Left lung (tissue), 10 donors: Measurements from ENCODE around the gene JARID2. TPM values are rescaled to one million over a fixed set of nuclear protein-coding genes. Genes with fewer than 3 reads are reported as not detected.

Experiments used
- ATAC-seq: fragments of 200-7000 bp; cut with Tn5 transposase; one replicate; pipeline ENCODE4 v1.9.1; 2020; ENCODE audit warnings: moderate library complexity
- DNase-seq, 4 donors: peaks; one replicate each; pipeline ENCODE4 v3.0.0-alpha.2; 2013 to 2020
- H3K27ac ChIP-seq, 2 donors: fragments of 200-600 bp; sonication (generic) in 1 of 2; one replicate each; pipeline versions ENCODE4 v1.5.0 to v1.8.0; 2020 to 2021
- H3K27me3 ChIP-seq, 2 donors: fragments of 200-600 bp; sonication (generic) in 1 of 2; one replicate each; pipeline versions ENCODE4 v1.5.0 to v1.8.0; 2020 to 2021
- H3K36me3 ChIP-seq, 2 donors: fragments of 200-600 bp; sonication (generic) in 1 of 2; one replicate each; pipeline versions ENCODE4 v1.5.0 to v1.8.0; 2020 to 2021
- H3K4me1 ChIP-seq, 2 donors: fragments of 200-600 bp; one replicate each; pipeline ENCODE4 v1.8.0; 2021
- H3K4me3 ChIP-seq, 2 donors: fragments of 200-600 bp; sonication (generic) in 1 of 2; one replicate each; pipeline versions ENCODE4 v1.5.0 to v1.8.0; 2020 to 2021; ENCODE audit warnings: mild to moderate bottlenecking in 1 of 2
- H3K9me3 ChIP-seq, 2 donors: fragments of 200-600 bp; sonication (generic) in 1 of 2; one replicate each; pipeline versions ENCODE4 v1.5.0 to v1.8.0; 2020 to 2021
- intact Hi-C, 2 donors: fragments of 100-400 bp; cut with DNase I; formaldehyde crosslinking; loops; one replicate each; pipeline versions ENCODE4 v1.11.2 to v1.14.2; 2022
- polyA plus RNA-seq, 6 donors: library from polyadenylated mRNA; unstranded; fragments of 120-200 nt; gene quantifications; one replicate each; pipeline ENCODE4 v1.2.1, GENCODE V29; 2013; ENCODE audit not compliant: insufficient read length in 6 of 6
- total RNA-seq, 2 donors: library from RNA; stranded (reverse); fragmentation: NEBNext Ultra II Directional; extraction: Animal tissue kit (Norgen Biotek cat#: 25700); gene quantifications; one replicate each; pipeline ENCODE4 v1.2.1, GENCODE V29; 2021
- TF ChIP-seq, protein P1 (sequence below), 2 donors: fragments of 200-600 bp; sonication (generic) in 1 of 2; IDR thresholded peaks; one replicate each; pipeline versions ENCODE4 v1.5.0 to v1.8.0; 2021; ENCODE audit warnings: antibody characterized with exemption in 2 of 2
- donor health status: DM: no; HTN: yes; CAD: no.
- donor health status: DM: no; HTN: no; CAD: no.

The JARID2 gene
- total and polyA plus RNA-seq, 8 donors, result 10.2 to 19.4 (median 17.8) TPM

DNA sequence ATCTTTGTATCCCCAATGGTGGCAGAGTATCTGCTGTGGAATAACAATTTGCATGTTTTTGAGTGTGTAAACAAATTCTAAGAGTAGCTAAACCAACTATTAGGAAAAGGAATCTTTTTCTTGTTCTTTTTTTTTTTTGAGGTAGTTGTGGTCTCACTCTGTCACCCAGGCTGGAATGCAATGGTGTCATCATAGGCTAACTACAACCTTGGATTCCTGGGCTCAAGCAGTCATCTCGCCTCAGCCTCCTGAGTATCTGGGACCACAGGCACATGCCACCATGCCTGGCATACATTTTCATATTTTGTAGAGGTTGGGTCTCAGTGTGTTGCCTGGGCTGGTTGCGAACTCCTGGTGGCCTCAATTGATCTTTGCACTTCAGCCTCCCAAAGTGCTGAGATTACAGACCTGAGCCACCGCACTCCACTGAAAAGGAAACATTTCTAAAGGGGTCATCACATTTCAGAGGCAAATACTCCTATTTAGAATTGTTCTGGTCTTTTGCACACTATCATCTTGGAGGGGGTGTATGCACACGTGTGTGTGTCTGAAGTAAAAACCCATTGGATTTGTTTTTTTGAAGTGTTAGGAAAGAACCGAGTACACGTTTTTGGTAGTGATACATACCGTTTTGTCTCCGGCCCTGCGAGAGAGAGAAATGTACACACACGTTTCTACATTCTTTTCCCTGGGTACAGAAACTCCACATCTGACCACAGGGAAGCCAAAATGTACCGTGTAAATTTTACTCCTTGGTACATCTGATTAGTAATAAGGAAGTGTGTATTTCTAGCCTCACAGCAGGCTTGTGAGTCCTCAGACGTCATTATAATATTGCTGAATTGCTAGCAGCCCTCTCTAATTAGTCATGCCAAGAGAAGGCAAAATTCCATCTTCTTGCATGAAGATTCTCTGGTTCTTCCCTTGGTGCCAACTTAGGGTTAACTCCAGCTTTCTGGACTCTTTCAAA lies 183.6 kb downstream of the JARID2 start:
- ATAC-seq (no peak), DNase-seq (no peak)
- TF ChIP-seq, protein P1, sequence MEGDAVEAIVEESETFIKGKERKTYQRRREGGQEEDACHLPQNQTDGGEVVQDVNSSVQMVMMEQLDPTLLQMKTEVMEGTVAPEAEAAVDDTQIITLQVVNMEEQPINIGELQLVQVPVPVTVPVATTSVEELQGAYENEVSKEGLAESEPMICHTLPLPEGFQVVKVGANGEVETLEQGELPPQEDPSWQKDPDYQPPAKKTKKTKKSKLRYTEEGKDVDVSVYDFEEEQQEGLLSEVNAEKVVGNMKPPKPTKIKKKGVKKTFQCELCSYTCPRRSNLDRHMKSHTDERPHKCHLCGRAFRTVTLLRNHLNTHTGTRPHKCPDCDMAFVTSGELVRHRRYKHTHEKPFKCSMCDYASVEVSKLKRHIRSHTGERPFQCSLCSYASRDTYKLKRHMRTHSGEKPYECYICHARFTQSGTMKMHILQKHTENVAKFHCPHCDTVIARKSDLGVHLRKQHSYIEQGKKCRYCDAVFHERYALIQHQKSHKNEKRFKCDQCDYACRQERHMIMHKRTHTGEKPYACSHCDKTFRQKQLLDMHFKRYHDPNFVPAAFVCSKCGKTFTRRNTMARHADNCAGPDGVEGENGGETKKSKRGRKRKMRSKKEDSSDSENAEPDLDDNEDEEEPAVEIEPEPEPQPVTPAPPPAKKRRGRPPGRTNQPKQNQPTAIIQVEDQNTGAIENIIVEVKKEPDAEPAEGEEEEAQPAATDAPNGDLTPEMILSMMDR (IDR thresholded peaks at IDR 0.05), result no peak
- Histone ChIP-seq H3K27me3 (no peaks in the 10 kb centered on the region), H3K4me3 (no peak overlapping the region), H3K27ac (peak overlapping the region in 1 of 2 donors; percentile 34), H3K4me1 (peaks cover 37 to 84% of the 10 kb centered on the region in 2 donors), H3K36me3 (no peaks in the 10 kb centered on the region), H3K9me3 (no peaks in the 10 kb centered on the region)
- intact Hi-C loops, result loop anchor here in 1 of 2 donors (5.0 kb wide), 1 partner anchor 437 kb away; no protein-coding TSS in a partner anchor

GRCh38 chr6:15430186-15430585 lies 184.3 kb downstream of the JARID2 start:
- intact Hi-C loops, result no loop called here
- Histone ChIP-seq H3K27ac (no peak overlapping the region), H3K27me3 (no peaks in the 10 kb centered on the region), H3K4me1 (peaks cover 37 to 86% of the 10 kb centered on the region in 2 donors), H3K4me3 (no peak overlapping the region), H3K36me3 (no peaks in the 10 kb centered on the region), H3K9me3 (peaks cover 0 to 5% of the 10 kb centered on the region in 2 donors)
- peak in 1 of 4 donors; percentile 55 for DNase-seq
- TF ChIP-seq, protein P1 (IDR thresholded peaks at IDR 0.05), result no peak
- no peak for ATAC-seq

DNA sequence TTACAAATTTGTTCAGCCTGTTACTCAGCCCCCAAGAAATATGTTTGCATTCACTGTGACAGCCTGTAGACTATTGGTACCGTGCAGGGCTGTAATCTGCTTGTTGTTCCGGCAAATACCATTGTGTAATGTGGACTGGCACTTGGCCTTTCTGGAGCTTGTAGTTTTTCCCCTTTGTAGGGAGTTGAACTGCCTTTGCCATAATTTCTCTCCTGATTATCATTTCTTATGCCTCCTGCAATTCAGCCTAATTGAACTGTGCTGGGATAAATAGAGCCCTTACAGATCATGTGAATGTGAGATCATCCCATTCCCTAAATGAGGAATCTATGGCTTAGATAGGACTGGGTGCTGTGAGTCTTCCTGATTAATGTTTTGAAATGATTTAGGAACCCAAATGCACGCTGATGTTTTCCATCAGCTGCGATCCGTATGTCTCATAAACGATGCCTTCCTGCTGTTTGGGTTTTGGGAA lies 185.1 kb downstream of the JARID2 start:
- H3K27me3 ChIP-seq, result no peaks in the 10 kb centered on the region
- peaks cover 0 to 5% of the 10 kb centered on the region in 2 donors for H3K9me3 ChIP-seq
- ATAC-seq, result peak; percentile 24
- peak overlapping the region in 1 of 2 donors; percentile 21 for H3K27ac ChIP-seq
- no peak overlapping the region for H3K4me3 ChIP-seq
- DNase-seq, result no peak
- H3K4me1 ChIP-seq, result peaks cover 37 to 88% of the 10 kb centered on the region in 2 donors
- intact Hi-C loops, result no loop called here
- TF ChIP-seq, protein P1 (IDR thresholded peaks at IDR 0.05), result no peak
- H3K36me3 ChIP-seq, result no peaks in the 10 kb centered on the region

DNA sequence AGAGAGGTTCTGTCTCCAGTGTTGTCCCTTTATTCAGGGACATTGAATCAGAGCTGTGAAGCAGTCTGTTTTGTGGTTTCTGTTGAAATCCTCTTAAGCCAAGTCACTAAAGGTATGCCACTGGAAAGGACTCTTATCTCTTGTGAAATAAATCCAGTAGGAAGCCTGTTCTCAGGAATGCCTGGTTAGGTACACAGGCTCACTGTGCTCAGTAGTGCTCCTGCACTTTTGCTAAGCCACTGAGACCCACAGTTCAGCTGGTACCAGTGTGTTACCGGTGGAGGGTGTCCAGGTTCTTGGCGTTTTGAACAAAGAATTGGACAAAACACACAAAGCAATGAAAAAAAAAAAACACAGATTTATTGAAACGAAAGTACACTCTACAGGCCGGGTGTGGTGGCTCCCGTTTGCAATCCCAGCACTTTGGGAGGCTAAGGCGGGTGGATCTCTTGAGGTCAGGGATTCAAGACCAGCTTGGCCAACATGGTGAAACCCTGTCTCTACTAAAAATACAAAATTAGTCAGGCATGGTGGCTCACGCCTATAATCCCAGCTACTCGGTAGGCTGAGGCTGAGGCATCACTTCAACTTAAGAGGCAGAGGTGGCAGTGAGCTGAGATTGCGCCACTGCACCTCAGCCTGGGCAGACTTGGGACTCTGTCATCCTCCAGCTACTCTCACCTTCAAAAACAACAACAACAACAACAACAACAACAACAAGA lies 186.1 kb downstream of the JARID2 start:
- Histone ChIP-seq H3K9me3 (peaks cover 0 to 5% of the 10 kb centered on the region in 2 donors), H3K4me3 (no peak overlapping the region), H3K4me1 (peaks cover 30 to 90% of the 10 kb centered on the region in 2 donors), H3K36me3 (no peaks in the 10 kb centered on the region), H3K27me3 (no peaks in the 10 kb centered on the region), H3K27ac (peak overlapping the region; percentile 37 to 57)
- intact Hi-C loops, result no loop called here
- TF ChIP-seq, protein P1 (IDR thresholded peaks at IDR 0.05), result no peak
- ATAC-seq (peak; percentile 81), DNase-seq (no peak)

DNA sequence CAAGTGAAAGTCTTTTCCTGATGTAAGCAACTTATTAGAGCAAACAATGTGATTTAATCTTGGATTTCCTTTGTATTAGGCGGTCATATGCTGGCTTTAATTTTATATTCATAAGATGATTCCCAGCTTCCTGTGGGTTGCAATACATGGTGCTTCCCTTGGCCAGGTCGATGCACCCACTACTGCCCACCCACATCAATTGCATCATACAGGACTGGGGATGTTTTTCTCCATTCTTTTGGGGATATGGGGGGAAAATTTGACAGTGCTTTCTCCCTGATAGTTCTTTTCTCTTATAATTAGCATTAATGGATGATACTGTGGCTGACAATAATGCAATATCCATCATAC lies 187.6 kb downstream of the JARID2 start:
- peaks cover 26 to 87% of the 10 kb centered on the region in 2 donors for H3K4me1 ChIP-seq
- H3K27me3 ChIP-seq, result no peaks in the 10 kb centered on the region
- no peak for ATAC-seq
- no peak overlapping the region for H3K27ac ChIP-seq
- no peaks in the 10 kb centered on the region for H3K36me3 ChIP-seq
- TF ChIP-seq, protein P1 (IDR thresholded peaks at IDR 0.05), result no peak
- intact Hi-C loops, result no loop called here
- no peak for DNase-seq
- H3K9me3 ChIP-seq, result peaks cover 0 to 5% of the 10 kb centered on the region in 2 donors
- no peak overlapping the region for H3K4me3 ChIP-seq
